ENCODE measurements around the gene STX1B.

The STX1B gene

DNA sequence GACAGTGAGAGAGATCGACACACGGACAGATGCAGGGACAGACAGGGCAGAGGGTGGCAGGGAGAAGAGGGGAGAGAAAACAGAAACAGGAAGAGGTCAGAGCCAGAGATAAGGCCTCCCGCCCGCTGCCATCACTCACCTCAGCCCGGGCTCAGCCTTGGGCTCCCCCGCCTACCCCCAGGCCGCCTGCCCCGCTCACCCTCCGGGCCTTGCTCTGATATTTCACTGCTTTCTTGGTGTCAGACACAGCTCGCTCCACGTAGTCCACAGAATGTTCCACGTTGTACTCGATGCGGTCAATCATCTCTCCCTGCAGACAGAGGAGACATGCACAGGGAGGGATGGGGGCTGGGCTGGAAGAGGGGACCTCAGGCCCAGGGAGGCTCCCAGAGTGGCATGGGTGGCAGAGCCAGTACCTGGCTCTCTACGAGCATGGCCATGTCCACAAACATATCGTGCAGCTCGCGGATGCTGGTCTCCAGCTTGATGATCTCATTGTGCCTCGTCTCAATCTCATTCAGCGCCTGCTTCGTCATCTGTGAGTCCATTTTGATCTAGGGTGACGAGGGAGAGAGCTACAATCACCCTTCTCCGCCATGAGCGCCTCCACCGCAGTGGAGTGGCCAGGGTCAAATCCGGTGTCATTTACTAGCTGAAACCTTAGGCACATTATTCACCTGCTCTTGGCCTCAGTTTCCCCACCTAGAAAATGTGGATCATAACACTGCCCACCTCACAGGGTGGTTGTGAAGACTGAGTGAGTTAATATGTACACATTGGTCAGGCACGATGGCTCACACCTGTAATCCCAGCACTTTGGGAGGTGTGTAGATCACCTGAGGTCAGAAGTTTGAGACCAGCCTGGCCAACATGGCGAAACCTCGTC lies 17.3 kb downstream of the STX1B start:
- no peak for DNase-seq

DNA sequence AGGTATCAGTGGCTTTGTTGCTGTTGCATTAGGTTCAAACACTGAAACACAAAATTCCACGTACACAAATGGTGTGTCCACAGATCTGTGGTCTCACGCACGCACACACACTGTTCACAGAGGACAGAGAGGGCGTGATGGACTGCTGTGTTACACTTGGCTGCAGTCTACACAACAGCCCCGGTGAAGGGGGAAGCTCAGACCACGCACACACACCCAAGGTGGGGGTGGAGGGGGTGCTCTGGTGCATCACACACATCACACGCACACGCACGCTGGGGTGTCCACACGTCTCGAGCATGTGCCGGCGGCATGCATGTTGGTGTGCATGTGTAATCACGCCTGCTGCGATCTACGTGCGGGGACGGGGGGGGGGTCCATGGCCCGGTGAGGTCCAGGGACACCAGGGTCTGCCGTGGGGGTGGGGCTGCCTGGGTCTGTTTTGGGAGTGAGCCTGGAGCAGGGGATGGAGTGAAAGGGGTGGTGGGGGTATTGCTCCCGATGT lies 18.1 kb downstream of the STX1B start:
- no peak for DNase-seq

DNA sequence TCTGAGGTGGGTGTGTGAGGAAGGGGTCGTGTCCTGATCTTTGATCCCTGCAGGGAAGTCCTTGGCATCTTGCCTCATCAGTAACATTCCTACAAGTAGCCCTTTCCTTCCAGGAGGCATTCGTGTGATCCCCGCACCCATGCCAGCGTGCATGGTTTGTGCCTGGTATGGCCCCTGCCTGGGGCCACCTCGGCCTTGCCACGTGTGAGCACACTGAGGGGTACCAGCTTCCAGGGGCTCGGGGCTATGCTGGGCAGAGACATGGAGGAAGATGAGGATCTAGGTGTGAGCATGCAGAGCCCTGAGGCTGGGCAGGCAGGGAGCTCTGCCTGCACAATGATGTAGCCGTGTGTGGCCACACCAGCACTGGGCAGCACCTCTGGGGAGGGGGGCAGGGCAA lies 19.4 kb downstream of the STX1B start:
- DNase-seq: no peak

DNA sequence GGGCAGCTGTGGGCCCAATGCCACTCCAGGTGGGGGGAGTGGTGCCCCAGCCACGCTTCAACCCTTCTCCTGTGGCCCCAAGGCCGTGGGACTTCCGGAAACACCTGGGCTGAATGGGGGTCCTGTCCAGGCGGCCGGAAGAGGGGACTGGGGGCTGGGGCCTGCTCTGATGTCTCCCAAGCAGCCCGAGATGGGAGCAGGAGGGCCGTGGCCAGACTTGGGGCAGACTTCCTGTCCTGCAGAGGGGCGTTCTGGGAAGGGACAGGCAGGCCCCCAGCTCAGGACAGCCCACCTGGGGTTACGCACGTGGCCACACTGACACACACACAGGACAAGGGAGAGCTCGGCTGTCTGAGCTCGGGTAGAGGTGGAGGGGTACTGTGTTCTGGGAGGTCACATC lies 20.3 kb downstream of the STX1B start:
- no peak for DNase-seq

DNA sequence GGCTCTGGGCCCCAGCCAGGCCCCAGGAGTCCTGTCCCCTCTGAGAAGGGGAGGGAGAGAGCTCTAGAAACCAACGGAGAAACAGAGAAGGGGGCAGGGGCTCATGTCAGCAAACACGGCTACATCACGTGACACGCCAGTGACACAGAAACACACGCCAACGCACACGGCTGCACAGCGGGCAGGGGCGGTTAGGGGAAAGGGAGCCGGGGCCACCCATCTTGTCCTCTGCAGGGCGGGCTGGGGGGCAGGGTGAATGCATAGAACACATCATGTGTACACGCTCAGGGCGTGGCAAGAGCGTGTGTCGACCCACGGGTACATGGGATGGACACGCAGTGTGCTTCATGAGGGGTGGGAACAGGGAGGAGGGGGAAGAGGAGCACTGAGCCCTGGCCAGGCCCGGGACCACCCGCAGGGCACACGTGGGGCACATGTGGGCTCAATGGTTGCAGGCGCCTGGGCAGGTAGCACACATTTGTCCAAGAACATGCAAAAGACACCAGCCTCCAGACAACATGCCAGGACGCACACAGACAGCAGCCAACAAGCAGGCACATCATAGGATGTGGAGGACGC lies 20.9 kb downstream of the STX1B start:
- DNase-seq: no peak

DNA sequence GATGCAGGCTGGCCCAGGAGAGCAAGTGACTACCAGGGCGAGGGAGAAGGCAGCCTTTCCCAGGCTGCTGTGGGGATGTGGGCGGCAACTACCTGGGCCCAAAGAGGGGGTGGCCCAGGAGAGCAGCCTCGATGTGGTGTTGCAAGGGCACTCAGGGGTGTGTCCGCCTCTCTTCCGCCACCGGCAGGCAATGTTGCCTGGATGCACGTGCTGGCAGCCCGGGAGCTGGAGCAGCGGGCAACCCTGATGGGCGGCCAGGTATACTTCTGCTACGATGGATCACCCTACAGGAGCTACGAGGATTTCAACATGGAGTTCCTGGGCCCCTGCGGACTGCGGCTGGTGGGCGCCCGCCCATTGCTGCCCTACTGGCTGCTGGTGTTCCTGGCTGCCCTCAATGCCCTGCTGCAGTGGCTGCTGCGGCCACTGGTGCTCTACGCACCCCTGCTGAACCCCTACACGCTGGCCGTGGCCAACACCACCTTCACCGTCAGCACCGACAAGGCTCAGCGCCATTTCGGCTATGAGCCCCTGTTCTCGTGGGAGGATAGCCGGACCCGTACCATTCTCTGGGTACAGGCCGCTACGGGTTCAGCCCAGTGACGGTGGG lies 22.8 kb downstream of the STX1B start:
- no peak for DNase-seq

DNA sequence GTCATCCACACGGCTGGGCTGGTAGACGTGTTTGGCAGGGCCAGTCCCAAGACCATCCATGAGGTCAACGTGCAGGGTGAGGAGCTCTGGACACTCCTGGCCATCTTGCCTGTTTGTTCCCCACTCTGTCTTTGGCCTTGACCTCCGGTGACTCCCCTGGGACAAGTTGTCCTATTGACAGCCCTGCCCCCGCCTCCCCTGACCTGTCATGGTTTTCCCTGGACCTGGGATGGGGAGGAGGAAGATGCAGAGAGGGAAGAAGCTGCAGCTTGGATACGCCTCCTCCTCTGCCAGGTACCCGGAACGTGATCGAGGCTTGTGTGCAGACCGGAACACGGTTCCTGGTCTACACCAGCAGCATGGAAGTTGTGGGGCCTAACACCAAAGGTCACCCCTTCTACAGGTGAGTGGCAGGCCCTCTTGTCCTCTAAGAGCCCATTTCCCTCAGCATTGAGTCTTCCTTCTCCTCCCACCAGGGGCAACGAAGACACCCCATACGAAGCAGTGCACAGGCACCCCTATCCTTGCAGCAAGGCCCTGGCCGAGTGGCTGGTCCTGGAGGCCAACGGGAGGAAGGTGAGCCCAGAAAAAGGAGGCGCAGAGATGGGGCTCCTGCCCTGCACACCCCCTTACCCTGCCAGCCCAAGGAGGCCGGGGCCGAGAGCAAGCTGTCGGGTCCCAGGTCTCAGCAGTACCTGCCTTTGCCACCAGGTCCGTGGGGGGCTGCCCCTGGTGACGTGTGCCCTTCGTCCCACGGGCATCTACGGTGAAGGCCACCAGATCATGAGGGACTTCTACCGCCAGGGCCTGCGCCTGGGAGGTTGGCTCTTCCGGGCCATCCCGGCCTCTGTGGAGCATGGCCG lies 24.1 kb downstream of the STX1B start:
- DNase-seq: no peak

DNA sequence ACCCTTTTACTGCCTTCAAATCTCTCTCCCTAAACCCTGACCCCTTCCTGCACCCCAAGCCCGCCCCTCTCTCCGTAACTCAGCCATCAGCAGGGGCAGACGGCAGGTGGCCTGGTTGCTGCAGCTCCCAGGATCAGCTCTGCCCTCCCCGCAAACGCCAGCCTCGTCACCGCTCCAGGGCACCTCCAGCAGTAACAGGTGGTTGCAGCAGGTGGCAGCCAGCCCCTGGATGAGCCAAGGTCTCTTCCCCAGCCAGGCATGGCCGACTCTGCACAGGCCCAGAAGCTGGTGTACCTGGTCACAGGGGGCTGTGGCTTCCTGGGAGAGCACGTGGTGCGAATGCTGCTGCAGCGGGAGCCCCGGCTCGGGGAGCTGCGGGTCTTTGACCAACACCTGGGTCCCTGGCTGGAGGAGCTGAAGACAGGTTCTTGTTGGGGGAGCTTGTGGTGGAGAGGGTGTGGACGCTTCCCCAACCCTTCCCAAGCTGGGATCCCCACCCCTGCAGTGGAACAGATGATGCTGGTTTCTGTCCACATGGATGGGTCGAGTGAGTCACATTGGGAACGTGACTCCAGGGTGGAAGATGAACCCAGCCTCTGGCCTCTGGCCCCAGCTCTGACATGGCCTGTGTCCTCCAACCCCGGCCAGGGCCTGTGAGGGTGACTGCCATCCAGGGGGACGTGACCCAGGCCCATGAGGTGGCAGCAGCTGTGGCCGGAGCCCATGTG lies 24.9 kb downstream of the STX1B start:
- peak; percentile 64 for DNase-seq

DNA sequence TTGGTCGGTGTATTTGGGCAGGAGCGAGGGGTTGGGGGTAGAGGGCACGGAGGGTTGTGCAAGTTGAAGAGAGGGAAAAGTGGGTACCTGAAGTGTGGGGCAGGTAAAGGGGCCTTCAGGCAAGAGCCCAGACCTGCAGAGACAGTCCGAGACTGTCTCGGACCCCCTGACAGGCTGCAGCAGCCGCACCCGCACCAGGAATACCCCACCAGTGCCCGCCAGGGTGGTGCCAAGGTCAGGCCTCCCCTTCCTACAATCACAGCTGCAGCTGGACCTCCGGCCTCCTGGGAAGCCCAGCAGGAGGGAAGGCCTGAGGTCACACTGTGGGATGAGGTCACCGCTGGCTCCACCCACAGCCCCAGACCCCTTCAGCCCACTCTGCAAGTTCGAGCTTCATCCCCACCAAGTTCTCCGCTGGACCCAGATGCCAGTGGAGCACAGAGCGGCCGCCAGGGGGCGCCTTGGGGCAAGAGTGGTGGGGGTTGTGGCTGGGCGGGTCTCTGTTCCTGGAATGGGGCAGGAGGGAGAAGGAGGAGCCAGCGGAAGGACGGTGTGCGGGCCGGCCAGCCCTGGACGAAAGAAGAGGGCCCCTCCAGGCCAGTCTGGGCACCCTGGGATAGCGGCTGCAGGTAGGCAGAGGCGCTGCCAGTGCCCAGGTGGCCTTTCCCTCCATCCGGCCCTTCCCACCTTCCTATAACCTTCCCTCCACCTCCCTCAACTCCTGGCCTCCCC lies 25.6 kb downstream of the STX1B start, which contains the start of gene HSD3B7:
Gene HSD3B7, plus strand, starts transcription at position 539 of the 732 bp plus-strand sequence. CDS start 452 bp downstream, outside the sequence.
- DNase-seq: peak; percentile 71

DNA sequence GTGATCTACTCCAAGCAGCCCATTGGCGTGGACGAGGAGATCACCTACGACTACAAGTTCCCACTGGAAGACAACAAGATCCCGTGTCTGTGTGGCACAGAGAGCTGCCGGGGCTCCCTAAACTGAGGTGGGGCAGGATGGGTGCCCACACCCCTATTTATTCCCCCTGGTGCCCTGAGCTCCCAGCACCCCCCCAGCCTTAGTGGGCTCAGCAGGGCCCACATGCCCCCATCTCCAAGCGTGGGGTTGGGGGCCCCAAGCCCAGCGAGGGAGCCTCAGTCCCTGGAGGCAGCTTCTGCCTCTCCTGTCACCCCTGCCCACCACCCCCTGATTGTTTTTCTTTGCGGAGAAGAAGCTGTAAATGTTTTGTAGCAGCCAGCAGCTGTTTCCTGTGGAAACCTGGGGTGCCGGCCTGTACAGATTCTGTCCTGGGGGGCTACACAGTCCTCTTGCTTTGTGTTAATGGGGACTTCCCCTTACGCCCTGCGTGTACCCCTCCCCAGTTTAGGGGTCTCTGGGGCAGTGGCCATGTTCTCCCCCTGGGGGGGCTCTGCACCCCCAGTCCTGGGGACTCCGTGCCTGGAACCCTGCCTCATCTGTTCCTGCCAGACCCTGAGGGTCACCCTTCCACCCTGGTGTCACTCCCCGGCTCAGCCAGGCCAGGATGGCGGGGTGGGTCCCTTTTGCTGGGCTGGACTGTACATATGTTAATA lies 26.4 kb downstream of the STX1B start:
- no peak for DNase-seq

DNA sequence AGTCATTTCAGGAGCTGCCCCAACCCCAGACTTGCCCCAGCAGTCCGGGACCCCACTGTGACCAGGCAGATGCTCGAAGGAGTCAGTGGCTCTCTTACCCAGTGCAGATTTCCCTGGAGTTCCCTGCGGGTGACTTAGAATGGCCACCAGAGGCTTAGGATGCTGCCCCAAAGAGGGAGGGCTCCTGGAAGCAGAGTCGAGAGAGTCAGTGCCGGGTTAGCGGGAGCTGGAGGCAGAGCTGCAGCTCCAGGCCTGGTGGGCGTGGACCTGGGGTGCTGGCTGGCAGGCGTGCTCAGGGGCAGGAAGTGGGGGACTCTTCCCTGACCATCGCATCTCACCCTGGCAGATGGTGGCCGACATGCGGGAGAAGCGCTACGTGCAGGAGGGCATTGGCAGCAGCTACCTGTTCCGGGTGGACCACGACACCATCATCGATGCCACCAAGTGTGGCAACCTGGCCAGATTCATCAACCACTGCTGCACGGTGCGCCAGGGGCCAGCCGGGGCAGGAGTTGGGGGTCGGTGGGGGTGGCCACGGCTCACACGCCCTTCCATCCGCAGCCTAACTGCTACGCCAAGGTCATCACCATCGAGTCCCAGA lies 27.0 kb downstream of the STX1B start:
- DNase-seq: no peak

DNA sequence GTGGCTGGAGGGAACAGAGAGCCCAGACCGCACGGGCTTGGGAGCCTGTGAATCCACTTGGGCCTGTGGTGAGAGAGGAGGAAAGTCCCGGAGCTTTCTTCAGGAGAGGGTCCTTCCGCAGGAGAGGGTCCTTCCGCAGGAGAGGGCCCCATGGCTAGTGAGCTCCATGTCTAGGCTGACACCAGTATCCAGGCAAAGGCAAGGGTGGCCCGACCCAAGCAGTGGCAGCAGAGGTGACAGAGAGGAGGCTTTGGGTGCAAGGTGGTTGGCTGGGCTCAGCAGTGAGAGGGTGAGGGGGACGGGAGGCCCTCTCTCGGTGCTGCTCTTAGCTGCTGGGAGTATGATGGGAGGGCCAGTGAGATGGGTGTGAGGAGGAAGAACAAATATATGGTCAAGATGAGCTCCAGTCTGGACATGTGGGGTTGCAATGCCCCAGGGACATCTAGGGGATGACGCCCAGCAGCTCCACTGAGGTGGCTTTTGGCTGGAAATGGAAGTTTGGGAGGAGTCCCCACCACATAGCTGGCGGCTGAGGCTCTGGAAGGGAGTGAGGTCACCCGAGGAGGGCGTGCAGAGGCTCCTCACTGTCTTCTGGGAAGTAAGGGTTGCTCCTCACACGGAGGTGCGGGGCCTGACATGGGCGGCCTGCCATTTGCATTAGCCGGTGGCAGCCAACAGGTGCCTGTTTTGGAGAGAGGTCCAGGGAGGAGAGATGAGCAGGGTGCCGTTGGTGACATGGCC lies 27.7 kb downstream of the STX1B start:
- DNase-seq: no peak

DNA sequence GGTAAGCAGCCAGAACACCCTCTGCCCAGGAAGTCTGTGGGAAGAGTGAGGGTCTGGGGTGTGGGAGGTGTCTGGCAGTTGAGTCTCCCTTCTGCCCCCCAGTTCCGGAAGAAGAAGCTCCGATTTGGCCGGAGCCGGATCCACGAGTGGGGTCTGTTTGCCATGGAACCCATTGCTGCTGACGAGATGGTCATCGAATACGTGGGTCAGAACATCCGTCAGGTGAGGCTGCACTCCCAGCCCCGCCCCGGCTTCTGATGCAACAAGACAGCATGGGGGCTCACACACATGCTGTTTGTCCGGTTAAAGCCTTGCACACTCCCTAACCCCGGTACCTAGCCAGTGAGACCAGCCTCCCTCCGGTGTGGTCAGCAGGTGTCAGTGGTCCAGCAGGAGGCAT lies 29.5 kb downstream of the STX1B start:
- no peak for DNase-seq

DNA sequence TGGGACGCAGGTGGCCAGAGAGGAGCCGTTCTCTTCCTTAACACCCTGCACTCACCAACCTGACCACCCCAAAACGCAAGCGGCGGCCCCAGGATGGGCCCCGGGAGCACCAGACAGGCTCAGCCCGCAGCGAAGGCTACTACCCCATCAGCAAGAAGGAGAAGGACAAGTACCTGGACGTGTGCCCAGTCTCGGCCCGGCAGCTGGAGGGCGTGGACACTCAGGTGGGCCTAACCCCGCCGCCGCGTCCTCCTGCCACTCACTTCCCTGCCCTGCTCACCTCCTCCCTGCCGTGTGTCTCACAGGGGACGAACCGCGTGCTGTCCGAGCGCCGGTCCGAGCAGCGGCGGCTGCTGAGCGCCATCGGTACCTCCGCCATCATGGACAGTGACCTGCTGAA lies 30.0 kb downstream of the STX1B start:
- DNase-seq: no peak

DNA sequence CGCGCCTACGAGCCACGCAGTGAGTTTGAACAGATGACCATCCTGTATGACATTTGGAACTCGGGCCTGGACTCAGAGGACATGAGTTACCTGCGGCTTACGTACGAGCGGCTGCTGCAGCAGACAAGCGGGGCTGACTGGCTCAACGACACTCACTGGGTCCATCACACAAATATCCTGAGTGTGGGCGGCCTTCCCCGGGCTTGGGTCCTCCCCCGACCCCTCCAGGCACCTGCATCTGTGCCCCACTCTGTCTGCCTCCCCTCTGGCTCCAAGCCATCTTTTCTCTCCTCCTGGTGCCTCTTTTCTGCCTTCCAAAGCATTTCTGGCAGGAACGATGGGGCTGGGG lies 30.4 kb downstream of the STX1B start:
- no peak for DNase-seq

DNA sequence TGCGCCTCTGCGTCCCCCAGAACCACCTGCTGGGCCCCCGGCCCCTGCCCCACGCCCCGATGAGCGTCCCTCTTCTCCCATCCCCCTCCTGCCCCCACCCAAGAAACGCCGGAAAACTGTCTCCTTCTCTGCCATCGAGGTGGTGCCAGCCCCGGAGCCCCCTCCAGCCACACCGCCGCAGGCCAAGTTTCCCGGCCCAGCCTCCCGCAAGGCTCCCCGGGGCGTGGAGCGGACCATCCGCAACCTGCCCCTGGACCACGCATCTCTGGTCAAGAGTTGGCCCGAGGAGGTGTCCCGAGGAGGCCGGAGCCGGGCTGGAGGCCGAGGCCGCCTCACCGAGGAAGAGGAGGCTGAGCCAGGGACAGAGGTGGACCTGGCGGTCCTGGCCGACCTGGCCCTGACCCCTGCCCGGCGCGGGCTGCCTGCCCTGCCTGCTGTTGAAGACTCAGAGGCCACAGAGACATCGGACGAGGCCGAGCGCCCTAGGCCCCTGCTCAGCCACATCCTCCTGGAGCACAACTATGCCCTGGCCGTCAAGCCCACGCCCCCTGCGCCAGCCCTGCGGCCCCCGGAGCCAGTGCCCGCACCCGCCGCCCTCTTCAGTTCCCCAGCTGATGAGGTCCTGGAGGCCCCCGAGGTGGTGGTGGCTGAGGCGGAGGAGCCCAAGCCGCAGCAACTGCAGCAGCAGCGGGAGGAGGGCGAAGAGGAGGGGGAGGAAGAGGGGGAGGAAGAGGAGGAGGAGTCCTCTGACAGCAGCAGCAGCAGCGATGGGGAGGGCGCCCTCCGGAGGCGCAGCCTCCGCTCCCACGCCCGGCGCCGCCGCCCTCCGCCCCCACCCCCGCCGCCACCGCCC lies 31.0 kb downstream of the STX1B start:
- no peak for DNase-seq

DNA sequence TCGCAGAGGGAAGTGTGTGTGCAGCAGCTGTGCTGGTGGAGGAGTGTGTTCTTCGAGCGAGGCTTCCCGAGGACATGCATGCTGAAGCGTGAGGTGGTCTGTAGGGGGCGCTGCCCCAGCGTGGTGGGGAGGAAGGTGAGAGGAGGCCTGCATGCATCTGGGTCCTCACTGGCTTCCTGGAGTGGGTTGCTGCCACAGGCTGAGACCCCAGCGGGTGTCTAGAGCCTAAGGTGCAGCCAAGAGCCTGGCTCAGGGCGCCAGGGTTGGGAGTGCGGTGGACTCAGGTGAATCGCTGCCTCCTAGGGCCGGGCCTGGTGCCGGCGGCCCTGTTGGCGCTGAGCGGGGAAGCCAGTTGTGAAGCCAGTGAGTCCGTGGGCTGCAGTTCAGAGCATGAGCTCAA lies 32.9 kb downstream of the STX1B start:
- DNase-seq: no peak

DNA sequence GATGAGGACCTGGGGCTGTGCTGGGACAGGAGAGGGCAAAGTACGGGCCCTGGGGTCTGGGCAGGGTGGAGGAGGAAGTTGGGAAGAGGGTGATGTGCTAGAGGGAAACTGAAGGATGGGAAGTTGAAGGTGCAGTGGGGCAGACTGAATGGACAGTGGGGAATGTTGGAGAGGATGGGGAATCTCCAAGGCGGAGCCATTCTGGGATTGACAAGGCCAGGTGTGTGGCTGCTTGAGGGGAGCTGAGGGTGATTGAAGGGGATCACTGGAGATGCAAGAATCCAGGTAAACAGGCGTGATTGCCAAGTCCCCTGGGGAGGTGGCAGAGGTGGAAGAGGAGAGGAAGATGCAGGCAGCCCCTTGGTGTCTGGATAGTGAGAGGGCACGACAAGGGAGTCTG lies 34.0 kb downstream of the STX1B start:
- DNase-seq: no peak

DNA sequence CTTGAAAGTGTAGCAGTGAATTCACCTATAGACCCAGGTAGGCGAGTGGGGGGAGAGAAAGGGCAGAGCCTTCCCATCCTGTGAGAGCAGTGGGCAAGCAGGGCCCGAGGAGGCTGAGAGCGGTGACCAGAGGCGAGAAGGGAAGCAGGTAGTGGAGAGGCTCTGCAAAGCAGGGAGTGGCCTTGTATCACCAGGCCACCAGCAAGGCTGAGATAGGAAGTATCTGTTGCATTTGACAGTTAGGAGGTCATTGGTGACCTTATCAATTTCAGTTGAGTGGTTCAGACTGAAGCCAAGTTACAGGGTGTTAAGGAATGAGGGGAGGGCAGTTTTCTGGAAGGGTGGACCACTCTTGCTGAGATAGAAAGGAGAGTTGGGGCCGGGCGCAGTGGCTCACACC lies 36.1 kb downstream of the STX1B start:
- no peak for DNase-seq

All from NCI-H1436 (cell line).